HepG2 (cell line): ENCODE measurements around the gene CKS1B. TPM values are rescaled to one million over a fixed set of nuclear protein-coding genes. Genes with fewer than 3 reads are reported as not detected.
A peak's percentile ranks its signal among the peaks of the same experiment; 100 is the strongest.

ENCODE experiments used
- ASH2L ChIP-seq: fragments of 300-600, 200-600 bp; sonication (generic); IDR thresholded peaks from 2 replicates; pipeline ENCODE4 v1.7.0; 2017; ENCODE audit warnings: low read depth, mild to moderate bottlenecking, moderate library complexity, mixed read lengths, low read length; ENCODE audit not compliant: insufficient read length
- NFKB2 ChIP-seq: sonication (generic); formaldehyde crosslinking; IDR thresholded peaks from 2 replicates; pipeline ENCODE4 v1.4.0; 2020; ENCODE audit warnings: missing genetic modification reagents, borderline replicate concordance
- ZC3H13 ChIP-seq: sonication (generic); formaldehyde crosslinking; IDR thresholded peaks from 2 replicates; pipeline ENCODE4 v1.8.1; 2023; ENCODE audit warnings: mild to moderate bottlenecking, missing genetic modification reagents, moderate library complexity
- ZC3H4 ChIP-seq: sonication (generic); formaldehyde crosslinking; IDR thresholded peaks from 2 replicates; pipeline ENCODE4 v1.4.0; 2020; ENCODE audit warnings: missing genetic modification reagents, borderline replicate concordance
- ZNF337 ChIP-seq: sonication (generic); formaldehyde crosslinking; IDR thresholded peaks from 2 replicates; pipeline ENCODE4 v1.5.1; 2020; ENCODE audit warnings: missing genetic modification reagents, low read depth, mild to moderate bottlenecking, borderline replicate concordance
- ZNF407 ChIP-seq: sonication (generic); formaldehyde crosslinking; IDR thresholded peaks from one replicate; pipeline ENCODE4 v1.5.1; 2020; ENCODE audit warnings: mild to moderate bottlenecking, missing genetic modification reagents; ENCODE audit errors: not compliant biosample characterization
- ZNF766 ChIP-seq: sonication (generic); formaldehyde crosslinking; IDR thresholded peaks from 2 replicates; pipeline ENCODE4 v1.5.0; 2020; ENCODE audit warnings: missing genetic modification reagents, borderline replicate concordance
- polyA plus RNA-seq, 8 experiments: library from polyadenylated mRNA; depleted of rRNA in 3 of 8; stranded (reverse) in 7 of 8; unstranded in 1 of 8; fragments of >200 nt; fragmentation: Illumina TruSeq in 4 of 8; extraction: Trizol in 4 of 8; gene quantifications; 2 replicates each; pipeline versions ENCODE4 v1.2.1 to v1.2.3, GENCODE V29; 2011 to 2016; ENCODE audit warnings: low read depth in 4 of 8, missing spikeins in 1 of 8, mixed read lengths in 1 of 8; ENCODE audit not compliant: insufficient read depth in 1 of 8
- total RNA-seq, 5 experiments: library from RNA; depleted of rRNA; stranded (reverse); fragments of >200 nt; fragmentation: Illumina TruSeq; extraction: Trizol; gene quantifications; 2 replicates each; pipeline ENCODE4 v1.2.3, GENCODE V29; 2016; ENCODE audit warnings: low read depth in 1 of 5

The CKS1B gene
- total and polyA plus RNA-seq, 2 of the 13 experiments (the other 11 are each of a cell fraction or from before 2014, with no cell fraction given): 217 to 222 TPM

- TF ChIP-seq ZNF407 (CRISPR knock-in tag) (peak; percentile 13), ASH2L (peak; percentile 27), ZNF766 (CRISPR knock-in tag) (0 out of 2 replicates have a peak, but pooled peaks have one; percentile 13), NFKB2 (CRISPR knock-in tag) (0 out of 2 replicates have a peak, but pooled peaks have one; percentile 11), ZC3H4 (0 out of 2 replicates have a peak, but pooled peaks have one; percentile 29), ZC3H13 (peak; percentile 80; the same call in 1 of the 2 replicates), ZNF337 (CRISPR knock-in tag) (peak; percentile 50; the same call in 1 of the 2 replicates)
Observed at GRCh38 chr1:154962156-154962749, 12.2 kb upstream of the CKS1B start (continued).
